Stimulated activated naive CD4-positive, alpha-beta T cell (primary cell): ENCODE results near the gene CPHXL.

ENCODE experiments used
- DNase-seq, 6 experiments: peaks; one replicate each; lab custom pipeline; 2025; lab: John Stamatoyannopoulos, UW

CPHXL gene

DNA sequence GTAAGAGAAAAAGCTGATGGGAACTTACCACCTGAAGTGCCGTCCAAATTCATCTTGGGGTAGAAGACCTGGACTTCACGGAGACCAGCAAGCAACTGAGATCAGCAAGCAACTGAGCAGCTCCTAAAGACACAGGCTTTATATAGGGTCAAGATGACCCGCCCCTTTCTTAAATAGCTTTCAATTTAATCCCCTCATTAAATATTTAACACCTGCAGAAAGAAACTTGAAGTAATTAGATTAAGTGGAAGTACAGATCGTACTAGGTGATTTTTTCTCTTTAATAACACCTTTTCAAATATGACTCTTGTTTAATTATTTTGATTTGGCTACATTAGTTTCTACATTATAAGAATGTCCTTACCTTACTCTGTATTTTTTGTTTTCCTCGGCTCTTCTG is at the start of gene CPHXL:
TSS of gene CPHXL (minus strand) at position 101 of the 400 bp plus-strand sequence. CDS start at position 53, 48 bp downstream.
- DNase-seq: no peak

DNA sequence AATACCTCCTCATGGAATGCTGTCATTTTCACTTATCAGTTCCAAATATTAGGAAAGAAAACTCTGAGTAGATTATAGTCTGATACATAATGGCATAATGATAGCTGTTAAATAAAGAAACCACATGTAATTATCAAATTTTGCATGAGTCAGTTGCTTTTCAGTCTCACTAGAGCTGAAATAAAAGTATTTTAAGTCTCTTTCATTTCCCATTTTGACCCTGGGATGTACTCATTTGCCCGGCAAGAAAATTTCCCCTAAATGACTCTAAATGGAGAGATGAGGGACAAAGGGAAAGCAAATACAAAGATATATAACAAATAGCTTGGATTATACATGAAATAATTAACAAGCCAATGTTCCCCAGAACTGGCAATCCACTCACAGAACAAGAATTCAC is 47.9 kb upstream of the CPHXL start:
- DNase-seq: no peak

DNA sequence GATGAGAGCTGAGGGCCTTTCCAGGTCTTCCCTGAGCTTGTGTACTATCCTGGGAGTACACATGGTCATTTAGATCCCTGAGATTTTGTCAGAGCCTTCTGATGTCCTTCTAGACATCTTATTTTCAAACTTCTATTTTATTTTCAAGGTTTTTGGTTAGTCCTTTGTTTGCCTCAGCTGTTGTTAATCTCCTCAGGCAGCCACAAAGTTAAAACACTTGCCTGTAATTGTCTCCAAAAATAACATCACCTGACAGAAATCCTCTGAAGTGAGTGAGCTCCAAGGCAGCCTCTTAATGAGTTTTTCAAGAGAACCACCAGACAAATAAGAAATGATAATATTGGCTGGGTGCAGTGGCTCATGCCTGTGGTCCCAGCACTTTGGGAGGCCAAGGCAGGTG is 43.8 kb upstream of the CPHXL start:
- no peak for DNase-seq

DNA sequence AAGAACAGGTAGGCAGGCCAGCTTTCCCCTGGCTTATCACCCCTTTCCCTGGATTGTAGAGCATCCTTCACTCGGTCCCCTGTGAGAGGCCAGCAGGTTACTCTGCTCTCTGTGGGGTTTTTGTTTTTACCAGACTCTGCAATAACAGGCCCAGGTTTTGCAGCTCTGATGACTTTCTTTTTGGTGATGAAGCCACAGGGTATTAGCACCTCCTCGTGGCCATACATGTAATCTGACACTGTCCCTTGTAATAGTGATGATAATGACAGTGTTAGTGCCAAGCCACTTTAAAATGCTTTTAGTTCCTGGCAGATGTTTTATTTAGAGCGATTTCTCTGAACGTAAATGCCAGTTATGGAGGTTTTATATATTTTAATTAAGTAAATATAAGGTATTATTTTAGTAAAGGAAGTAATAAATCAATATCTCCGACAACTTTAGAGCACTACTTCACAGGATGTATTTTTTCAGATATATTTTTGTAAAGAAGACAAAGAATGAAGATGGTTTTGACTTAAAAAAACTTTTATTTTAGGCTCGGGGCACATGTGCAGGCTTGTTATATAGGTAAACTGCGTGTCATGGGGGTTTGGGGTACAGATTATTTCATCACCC is 38.0 kb upstream of the CPHXL start:
- peak; percentile 1 to 73 (median 44) for DNase-seq

DNA sequence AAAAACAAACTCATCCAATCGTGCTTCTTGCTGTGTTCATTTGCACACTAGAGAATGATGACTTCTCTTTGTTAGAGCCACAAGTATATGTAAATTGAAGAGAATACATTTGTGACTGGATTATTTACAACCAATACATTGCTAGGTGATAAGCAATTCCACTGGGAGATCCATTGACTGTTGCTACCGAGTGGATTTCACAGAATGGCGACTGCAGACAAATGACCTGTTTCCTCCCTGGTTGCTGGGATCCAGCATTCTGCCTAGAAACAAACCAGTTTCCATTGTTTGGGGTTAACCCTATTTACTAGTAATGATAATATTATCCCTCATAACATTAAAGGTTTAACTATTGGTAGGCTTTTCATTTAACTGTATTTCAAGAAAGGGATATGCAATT is 36.9 kb upstream of the CPHXL start:
- DNase-seq: no peak

DNA sequence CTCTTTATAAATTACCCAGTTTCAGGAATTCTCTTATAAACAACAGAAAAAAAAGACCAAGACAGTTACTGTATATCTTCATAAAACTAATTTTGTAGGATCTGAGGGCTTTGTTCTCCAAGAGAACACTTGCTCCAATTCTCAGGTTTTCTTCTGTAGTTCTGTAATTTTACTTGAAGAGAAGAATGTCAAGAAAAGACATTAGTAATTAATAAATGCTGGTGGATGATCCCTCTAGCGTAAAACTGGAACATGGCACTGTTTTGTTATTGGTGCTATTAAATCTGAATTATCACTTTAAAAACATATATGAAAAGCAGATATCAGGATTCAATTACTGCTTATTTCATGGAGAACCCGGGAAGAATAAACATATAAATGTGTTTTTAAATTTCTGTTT is 36.5 kb upstream of the CPHXL start:
- DNase-seq: no peak

DNA sequence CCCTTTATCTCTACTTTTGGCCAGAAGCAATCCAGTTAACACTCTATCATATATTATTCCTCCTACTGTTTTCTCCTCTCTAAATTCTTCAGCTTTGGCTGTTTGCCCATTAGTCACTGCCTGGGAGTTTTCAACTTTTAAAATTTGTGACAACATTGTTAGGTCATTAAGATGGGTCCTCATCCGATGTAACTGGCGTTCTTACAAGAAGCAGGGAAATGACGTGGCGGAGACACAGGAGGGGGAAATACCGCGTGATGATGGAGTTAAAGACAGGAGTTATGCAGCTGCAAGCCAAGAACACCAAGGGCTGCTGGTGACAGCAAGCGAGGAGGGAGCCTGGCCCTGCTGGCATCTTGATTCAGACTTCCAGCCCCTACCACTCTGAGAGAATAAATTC is 34.8 kb upstream of the CPHXL start:
- DNase-seq: no peak

DNA sequence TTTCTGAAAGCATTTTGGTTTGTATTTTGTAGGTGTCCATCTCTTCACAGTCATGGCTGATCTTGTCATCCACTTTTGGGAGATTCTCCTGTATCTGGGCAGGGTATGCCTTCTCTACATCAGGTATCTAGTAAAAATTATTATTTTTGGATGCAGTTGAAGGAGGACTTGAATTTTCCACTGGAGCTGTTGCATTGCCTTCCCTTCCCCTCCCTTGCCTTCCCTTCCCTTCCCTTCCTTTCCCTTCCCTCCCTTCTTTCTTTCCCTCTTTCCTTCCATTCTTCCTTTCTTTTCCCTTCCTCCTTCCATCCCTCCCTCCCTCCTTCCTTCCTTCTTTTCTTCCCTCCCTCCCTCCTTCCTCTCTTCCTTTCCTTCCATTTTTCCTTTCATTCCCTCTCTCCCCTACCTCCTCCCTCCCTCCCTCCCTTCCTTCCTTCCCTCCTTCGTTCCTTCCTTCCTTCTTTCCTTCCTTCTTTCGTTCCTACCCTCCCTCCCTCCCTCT is 33.8 kb upstream of the CPHXL start:
- DNase-seq: no peak

DNA sequence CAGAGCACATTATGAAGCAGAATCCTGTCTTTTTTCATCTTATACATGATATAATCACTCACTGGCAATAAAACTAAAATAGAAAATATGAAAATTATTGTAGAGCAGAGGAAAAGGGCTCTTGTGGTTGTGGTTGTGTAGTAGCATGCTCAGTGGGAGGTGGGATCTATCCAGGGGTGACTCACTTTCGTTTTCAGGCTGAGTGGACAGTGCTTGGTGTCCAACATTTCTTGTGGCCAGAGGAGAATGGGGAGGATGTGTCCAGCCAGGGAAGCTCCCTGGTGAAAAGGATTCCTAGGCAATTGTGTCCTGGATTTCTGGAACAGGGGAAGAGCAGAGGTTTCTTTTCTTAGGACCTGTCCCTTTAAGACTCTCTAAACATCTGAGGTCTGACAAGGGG is 31.9 kb upstream of the CPHXL start:
- DNase-seq: no peak

DNA sequence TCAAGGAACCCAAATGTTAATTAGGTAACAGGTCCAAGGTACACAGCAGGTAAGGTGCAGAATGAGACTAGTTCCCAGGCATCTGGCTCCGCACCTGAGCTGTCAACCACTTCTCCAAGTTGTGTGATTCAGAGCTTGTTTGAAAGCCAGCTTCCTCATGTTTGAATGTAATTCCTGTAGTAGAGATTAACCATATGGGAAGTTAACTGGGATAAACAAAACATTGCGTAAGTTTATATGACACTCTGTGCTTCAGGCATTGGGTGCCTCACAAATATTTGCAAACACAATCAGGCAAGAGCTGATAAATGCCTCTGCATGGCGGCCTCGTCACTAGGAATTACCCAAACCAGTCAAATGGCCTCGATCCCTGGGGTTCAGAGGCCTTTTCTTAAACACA is 27.9 kb upstream of the CPHXL start:
- DNase-seq: no peak

DNA sequence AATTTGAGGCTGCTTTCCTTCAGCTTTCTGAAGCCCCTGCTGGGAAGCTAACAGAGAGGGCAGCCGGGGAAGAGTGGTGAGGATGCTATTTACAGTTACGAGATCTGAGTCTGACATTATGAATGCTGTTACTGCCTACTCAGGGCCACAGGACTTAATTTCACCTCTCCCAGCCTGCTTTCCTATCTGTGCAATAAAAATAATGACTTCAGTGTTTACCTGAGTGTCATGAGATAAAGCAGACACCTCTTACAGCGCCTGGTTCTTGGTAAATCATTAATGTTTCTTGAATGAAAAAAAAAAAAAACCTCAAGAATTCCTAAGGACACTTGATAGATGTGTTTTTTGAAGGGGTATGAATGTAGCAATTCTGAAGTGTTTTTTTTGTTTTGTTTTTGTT is 24.2 kb upstream of the CPHXL start:
- no peak for DNase-seq

DNA sequence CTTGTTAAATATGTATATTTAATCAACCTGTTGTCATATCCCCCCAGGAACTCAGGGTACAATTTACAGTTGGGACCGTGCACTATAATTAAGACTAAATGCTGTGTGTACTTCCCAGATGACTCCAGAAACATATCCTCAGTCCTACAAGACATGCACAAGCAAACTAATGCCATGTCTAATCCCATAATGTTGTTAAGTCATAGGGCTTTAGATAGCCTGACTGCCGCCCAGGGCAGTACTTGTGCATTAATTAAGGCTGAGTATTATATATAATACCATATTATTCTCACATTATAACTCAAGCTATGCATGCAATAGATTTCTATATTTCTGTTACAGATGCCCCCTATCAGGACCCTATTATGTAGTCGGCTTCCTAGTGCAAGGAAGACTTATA is 20.1 kb upstream of the CPHXL start:
- DNase-seq: no peak

DNA sequence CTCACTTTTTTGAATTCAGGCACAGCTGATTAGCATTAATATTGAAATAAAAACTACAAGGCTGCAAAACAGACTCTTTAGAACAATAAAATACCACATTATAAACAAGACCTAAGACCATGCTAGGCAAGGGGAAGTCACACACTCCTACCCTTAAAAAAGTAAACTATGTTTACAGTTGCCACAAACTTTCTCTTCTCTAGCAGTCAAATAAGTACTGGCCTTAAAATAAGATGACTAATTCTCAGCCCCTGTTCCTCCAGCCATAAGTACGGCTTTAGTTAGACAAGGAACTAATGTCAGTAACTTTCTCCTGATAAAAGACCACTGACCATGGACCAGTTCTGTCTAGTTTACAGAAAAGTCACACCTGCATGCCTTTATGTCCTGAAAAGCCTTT is 19.5 kb upstream of the CPHXL start:
- DNase-seq: no peak

DNA sequence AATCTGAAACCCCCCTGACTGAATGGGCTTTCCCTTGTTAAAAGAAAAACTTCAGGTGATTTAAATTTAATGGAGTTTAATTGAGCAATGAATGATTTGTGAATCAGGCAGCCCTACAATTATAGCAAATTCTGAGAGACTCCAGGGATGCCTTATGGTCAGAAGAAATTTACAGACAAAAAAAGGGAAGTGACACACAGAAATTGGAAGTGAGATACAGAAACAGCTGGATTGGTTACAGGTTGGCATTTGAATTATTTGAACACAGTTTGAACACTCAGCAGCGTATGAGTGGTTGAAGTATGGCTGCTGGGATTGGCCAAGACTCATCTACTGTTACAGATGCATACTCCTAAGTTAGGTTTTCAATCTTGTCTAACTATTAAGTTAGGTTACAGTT is 19.0 kb upstream of the CPHXL start:
- DNase-seq: no peak

DNA sequence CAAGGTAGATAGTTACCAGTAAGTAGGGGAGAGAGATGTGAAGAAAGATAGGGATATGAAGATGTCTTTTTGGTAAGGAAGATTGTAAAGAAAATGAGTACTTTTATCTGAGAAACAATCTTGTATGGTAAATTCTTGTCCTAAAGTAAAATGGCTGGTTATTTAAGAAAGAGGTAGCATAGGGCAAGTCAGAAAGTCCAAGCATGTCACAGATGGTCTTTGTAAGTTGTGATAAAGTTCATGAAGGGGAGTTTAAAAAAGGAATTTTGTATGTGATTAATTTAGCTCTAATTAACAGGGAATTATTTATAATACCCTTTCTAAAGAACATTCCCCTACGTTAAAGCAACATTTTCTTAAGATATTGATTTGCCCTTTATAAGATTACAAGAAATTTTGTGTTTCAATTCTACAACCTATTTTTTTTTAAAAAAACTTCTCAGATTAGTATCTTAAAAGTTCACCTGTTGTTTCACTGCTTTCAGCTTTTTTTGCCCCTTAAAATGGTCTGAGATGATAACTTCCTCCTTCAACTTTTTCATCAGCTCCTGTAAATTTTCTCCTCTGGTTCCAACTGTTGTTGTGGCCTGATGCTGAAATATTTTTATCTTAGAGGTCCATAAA is 16.2 kb upstream of the CPHXL start:
- DNase-seq: no peak

DNA sequence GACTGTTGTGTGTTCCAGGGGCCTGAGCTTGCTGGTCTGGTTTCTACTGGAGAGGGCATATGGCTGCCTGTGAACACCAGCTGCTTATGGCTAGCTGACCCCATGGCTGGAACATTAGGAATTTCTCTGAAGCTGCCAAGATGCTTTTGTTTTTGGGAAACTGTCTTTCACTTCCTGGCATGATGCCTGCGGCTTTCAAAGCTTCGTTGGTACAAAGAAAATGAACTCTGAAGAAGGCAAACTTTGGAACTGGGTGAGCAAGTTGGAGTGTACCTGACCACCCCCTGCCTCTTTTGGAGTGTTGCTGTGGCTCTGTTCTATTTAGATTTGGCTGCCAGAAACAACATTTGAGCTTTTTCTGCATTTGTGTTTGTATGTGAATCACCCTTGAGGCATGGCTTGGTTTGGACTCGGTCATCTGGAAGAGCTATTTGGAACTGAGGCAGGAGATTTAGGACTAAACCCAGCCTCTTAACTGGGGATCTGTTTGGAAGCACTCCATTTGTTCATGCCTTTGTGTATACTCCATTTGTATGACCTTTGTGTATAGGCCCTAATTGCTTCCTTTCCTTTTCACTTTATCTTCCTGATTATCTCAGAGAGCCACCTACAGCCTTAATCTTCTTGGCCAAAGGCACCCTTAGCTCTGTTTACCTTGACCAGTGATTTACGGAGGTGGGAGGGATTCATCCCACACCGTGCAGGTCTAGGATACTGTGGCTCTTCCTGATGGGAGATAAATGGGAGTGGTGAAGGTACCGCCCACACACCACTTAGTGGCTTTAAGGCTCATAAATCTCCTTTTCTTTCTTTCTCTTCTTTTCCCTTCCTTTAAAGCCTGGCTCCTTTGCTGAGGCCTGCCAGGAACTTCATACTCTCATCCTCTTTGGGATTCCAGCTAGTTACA is 7.3 kb upstream of the CPHXL start:
- no peak for DNase-seq

DNA sequence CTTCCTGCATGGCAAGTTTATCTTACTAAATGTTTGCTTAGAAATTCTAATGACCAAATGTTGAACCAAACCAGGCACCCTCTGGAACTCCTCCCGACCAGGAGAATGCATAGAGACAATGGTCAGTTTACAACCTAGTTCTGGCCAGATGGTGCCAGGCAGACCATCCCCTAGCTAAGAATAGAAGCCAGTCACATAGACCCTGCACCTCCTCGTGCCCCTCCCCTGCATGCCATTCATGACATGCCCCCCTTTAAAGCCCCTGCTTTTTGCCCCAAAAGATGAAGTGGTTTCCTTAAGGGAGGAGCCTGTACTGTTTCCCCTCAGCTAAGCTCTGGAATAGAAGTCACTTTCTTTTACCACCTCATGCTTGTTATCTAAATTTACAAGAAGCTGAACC is 6.6 kb upstream of the CPHXL start:
- DNase-seq: no peak

DNA sequence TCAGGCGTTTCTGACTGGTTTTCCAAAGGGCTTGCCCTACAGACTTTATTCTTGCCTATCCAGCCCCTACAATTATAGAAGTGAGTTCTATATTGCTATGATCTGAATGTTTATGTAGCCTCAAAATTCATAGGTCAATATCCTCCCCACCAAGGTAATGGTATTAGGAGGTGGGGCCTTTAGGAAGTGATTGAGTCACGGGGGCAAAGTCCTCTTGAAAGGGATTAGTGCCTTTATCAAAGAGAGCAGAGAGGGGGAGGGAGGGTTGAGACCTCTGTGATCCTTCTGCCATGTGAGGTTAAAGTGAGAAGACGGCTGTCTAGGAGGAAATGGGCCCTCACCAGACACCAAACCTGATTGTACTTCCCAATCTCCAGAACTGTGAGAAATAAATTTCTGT is 931 bp upstream of the CPHXL start:
- no peak for DNase-seq

DNA sequence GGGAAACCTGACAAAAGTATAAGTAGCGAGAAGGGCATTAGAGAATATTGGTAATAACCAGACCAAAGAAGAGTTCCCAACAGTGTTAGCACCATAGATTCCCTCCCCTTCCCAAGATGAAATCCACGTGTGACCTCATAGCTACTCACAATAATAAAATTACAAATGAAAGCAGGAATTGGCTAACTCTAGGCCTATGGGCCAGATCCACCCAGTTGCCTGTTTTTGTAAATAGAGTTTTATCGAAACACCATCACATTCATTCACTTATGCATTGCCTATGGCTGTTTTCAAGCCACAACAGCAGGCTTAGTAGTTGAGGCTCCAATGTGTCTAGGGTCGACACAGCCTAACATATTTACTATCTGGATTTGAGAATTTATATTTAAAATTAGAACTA is 7.8 kb downstream of the CPHXL start:
- no peak for DNase-seq

DNA sequence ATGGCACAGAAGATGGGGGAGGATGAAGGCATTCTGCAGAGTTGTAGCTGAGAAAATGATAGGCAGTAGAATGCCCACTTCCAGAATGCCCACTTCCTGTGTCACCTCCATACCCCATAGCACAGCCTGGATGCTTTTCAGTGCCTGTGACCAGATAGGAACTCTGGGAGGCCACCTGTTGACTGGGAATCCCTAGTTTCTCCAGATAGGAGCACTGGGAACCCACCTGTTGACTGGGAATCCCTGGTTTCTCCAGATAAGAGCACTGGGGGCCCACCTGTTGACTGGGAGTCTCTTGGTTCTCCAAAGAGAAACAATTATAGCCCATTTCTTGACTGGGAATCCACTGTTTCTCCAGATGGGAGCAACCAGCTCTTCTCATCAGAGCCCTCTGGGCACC is 11.6 kb downstream of the CPHXL start:
- DNase-seq: no peak

DNA sequence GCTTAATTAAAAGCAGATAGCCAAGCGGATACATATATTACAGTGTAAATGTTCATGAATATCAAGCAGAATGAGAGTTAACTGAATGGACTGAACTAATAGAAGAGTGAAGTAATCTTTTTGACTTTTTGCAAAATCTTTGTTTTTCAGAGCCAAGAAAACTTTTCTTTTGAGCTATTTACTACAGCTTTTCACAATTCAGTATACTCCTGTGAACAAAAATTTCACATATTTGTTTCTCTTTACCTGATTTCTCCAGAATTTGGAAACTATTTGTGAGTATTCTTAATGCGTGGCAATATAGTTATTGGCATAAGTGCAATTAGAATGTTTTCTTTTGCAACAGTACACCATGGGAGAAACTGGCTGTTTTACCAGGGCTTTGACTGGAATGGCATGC is 15.9 kb downstream of the CPHXL start:
- no peak for DNase-seq

DNA sequence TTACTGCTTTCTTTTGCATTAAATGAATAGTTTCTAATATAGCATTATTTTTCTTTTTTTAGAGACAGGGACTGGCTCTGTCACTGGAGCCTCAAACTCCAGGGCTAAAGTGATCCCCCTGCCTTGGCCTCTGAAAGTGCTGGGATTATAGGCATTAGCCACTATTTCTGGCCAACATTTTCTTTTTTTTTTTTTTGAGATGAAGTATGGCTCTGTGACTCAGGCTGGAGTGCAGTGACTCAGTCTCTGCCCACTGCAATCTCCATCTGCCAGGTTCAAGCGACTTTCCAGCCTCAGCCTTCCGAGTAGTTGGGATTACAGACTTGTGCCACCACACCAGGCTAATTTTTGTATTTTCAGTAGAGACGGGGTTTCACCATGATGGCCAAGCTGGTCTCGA is 23.0 kb downstream of the CPHXL start:
- no peak for DNase-seq

DNA sequence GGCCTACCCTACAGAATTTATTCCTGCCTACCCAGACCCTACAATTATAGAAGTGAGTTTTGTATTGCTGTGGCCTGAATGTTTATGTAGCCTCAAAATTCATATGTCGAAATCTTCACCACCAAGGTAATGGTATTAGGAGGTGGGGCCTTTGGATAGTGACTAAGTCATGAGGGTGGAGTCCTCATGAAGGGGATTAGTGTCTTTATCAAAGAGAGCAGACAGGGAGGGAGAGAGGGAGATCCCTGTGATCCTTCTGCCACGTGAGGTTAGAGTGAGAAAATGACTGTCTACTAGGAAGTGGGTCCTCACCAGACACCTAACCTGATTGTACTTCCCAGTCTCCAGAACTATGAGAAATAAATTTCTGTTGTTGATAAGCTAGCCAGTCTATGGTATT is 24.0 kb downstream of the CPHXL start:
- no peak for DNase-seq
